ENCODE results near the gene GALNT14.

Gene GALNT14

DNA sequence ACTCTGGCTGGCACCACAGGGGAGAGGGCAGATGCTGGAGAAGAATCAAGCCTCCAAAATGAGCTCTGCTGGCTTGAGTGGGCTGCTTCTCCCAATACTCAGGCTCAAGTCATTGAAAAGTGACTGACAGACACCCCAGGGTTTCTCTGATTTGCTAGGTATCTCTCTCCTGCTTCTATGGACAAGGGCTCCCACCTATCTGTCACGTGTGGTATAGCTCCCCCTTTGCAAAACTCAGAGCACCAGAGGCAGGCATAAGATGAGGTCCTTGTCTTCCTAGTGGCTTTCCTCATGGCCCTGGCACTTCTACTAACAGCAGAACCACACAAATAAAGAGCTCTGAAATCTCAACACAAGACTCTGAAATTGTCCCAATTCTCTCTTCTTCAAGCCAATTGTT is 105.2 kb downstream of the GALNT14 start:
- TF ChIP-seq, protein P1, sequence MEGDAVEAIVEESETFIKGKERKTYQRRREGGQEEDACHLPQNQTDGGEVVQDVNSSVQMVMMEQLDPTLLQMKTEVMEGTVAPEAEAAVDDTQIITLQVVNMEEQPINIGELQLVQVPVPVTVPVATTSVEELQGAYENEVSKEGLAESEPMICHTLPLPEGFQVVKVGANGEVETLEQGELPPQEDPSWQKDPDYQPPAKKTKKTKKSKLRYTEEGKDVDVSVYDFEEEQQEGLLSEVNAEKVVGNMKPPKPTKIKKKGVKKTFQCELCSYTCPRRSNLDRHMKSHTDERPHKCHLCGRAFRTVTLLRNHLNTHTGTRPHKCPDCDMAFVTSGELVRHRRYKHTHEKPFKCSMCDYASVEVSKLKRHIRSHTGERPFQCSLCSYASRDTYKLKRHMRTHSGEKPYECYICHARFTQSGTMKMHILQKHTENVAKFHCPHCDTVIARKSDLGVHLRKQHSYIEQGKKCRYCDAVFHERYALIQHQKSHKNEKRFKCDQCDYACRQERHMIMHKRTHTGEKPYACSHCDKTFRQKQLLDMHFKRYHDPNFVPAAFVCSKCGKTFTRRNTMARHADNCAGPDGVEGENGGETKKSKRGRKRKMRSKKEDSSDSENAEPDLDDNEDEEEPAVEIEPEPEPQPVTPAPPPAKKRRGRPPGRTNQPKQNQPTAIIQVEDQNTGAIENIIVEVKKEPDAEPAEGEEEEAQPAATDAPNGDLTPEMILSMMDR (IDR thresholded peaks at IDR 0.05; ENCODE audit: low read length) = no peak
- no peak for TF ChIP-seq EZH2phosphoT487 (IDR thresholded peaks at IDR 0.05; ENCODE audit: low read length)
- no peak for TF ChIP-seq EZH2 (optimal IDR thresholded peaks at IDR 0.05; ENCODE audit: low read depth, low read length)
- H3K9me2 ChIP-seq (replicated peaks; ENCODE audit: insufficient read depth, low read length) = no peaks in the 10 kb centered on the region
- no peaks in the 10 kb centered on the region for H3K79me2 ChIP-seq (ENCODE audit: low read length)
- H3K9me3 ChIP-seq (replicated peaks; ENCODE audit: insufficient read depth, low read length) = no peaks in the 10 kb centered on the region
- no peak overlapping the region for H3K4me2 ChIP-seq (ENCODE audit: low read depth, low read length)
- H2AFZ ChIP-seq (ENCODE audit: low read length) = no peak overlapping the region
- no peak overlapping the region for H3K9ac ChIP-seq (ENCODE audit: low read length)
- H3F3A ChIP-seq (ENCODE audit: insufficient read depth, low read length) = no peaks in the 10 kb centered on the region
- DNase-seq = no peak
- no peaks in the 10 kb centered on the region for H4K20me1 ChIP-seq (ENCODE audit: insufficient read depth, low read length)
- no peak overlapping the region for H3K27ac ChIP-seq (ENCODE audit: low read length)
- no peaks in the 10 kb centered on the region for H3K4me1 ChIP-seq (ENCODE audit: low read length)
- no peak overlapping the region for H3K4me3 ChIP-seq (ENCODE audit: low read length)
- H3K36me3 ChIP-seq (replicated peaks; ENCODE audit: insufficient read depth, low read length) = no peaks in the 10 kb centered on the region
- H3K27me3 ChIP-seq (replicated peaks; ENCODE audit: insufficient read depth, low read length) = no peaks in the 10 kb centered on the region

DNA sequence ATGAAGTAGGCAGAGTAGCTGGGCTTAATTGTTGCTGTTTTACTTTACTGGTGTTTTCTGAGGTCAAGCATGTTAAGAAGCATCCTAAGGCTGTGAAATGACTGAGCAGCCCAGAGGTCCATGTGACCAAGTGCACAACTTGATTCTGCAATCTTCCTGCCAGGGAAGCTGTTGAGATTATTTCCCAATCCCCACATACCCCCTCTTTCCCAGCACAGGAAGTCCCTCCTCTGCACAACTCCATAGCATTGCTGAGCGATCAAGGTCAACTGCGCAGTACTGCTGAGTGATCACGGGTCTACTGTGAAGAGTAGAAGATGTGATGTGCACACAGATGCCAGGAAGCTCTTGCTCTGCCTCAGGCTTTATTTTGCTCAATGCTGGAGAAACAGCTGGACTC is 105.8 kb downstream of the GALNT14 start:
- H3K4me2 ChIP-seq (ENCODE audit: low read depth, low read length) = no peak overlapping the region

GRCh38 chr2:31031132-31031706 is 107.0 kb downstream of the GALNT14 start:
- H3K4me1 ChIP-seq (ENCODE audit: low read length) = no peaks in the 10 kb centered on the region
- H3K36me3 ChIP-seq (replicated peaks; ENCODE audit: insufficient read depth, low read length) = no peaks in the 10 kb centered on the region
- no peak overlapping the region for H3K27ac ChIP-seq (ENCODE audit: low read length)
- TF ChIP-seq EZH2phosphoT487 (IDR thresholded peaks at IDR 0.05; ENCODE audit: low read length) = no peak
- no peak overlapping the region for H3K9ac ChIP-seq (ENCODE audit: low read length)
- no peaks in the 10 kb centered on the region for H4K20me1 ChIP-seq (ENCODE audit: insufficient read depth, low read length)
- H3K4me3 ChIP-seq (ENCODE audit: low read length) = no peak overlapping the region
- no peaks in the 10 kb centered on the region for H3K9me3 ChIP-seq (replicated peaks; ENCODE audit: insufficient read depth, low read length)
- H3K79me2 ChIP-seq (ENCODE audit: low read length) = no peaks in the 10 kb centered on the region
- no peaks in the 10 kb centered on the region for H3F3A ChIP-seq (ENCODE audit: insufficient read depth, low read length)
- no peak for DNase-seq
- H3K9me2 ChIP-seq (replicated peaks; ENCODE audit: insufficient read depth, low read length) = no peaks in the 10 kb centered on the region
- H3K4me2 ChIP-seq (ENCODE audit: low read depth, low read length) = no peak overlapping the region
- H3K27me3 ChIP-seq (replicated peaks; ENCODE audit: insufficient read depth, low read length) = no peaks in the 10 kb centered on the region
- no peak overlapping the region for H2AFZ ChIP-seq (ENCODE audit: low read length)

More for the DNA sequence above, 105.8 kb downstream of the GALNT14 start:
- Histone ChIP-seq H3K36me3 (replicated peaks; ENCODE audit: insufficient read depth, low read length) (no peaks in the 10 kb centered on the region), H3K79me2 (ENCODE audit: low read length) (no peaks in the 10 kb centered on the region), H3K27ac (ENCODE audit: low read length) (no peak overlapping the region), H3K4me3 (ENCODE audit: low read length) (no peak overlapping the region), H3K9me2 (replicated peaks; ENCODE audit: insufficient read depth, low read length) (no peaks in the 10 kb centered on the region), H2AFZ (ENCODE audit: low read length) (no peak overlapping the region), H3K4me1 (ENCODE audit: low read length) (no peaks in the 10 kb centered on the region), H3K27me3 (replicated peaks; ENCODE audit: insufficient read depth, low read length) (no peaks in the 10 kb centered on the region), H3F3A (ENCODE audit: insufficient read depth, low read length) (no peaks in the 10 kb centered on the region), H3K9me3 (replicated peaks; ENCODE audit: insufficient read depth, low read length) (no peaks in the 10 kb centered on the region), H3K9ac (ENCODE audit: low read length) (no peak overlapping the region), H4K20me1 (ENCODE audit: insufficient read depth, low read length) (no peaks in the 10 kb centered on the region)
- TF ChIP-seq, protein P1 (IDR thresholded peaks at IDR 0.05; ENCODE audit: low read length) = no peak
- TF ChIP-seq EZH2 (optimal IDR thresholded peaks at IDR 0.05; ENCODE audit: low read depth, low read length) (no peak), EZH2phosphoT487 (IDR thresholded peaks at IDR 0.05; ENCODE audit: low read length) (no peak)
- DNase-seq = no peak

DNA sequence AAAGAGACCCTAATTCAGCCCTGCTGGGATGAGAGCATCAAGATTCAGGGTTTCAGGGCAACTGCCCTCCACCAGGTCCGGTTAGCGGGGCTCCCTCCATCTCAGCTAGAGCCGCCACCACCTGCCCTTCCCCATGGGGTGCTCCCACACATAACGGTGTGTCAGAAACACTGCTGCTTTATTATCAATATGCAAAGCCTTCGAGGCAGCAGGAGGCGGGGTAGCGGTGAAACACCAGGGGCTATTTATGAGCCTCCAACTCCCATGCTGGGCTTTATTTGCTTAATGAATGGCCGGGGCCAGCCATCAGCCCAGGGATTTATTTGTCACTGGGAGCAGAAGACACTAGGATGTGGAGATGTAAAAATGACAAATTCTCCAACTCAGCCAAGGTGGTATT is 109.8 kb downstream of the GALNT14 start:
- no peak overlapping the region for H3K4me3 ChIP-seq (ENCODE audit: low read length)
- H3K27ac ChIP-seq (ENCODE audit: low read length) = no peak overlapping the region
- H3K36me3 ChIP-seq (replicated peaks; ENCODE audit: insufficient read depth, low read length) = no peaks in the 10 kb centered on the region
- no peaks in the 10 kb centered on the region for H3F3A ChIP-seq (ENCODE audit: insufficient read depth, low read length)
- no peak overlapping the region for H3K4me2 ChIP-seq (ENCODE audit: low read depth, low read length)
- H3K9ac ChIP-seq (ENCODE audit: low read length) = no peak overlapping the region
- H3K79me2 ChIP-seq (ENCODE audit: low read length) = no peaks in the 10 kb centered on the region
- no peak for DNase-seq
- no peak overlapping the region for H2AFZ ChIP-seq (ENCODE audit: low read length)
- H3K27me3 ChIP-seq (replicated peaks; ENCODE audit: insufficient read depth, low read length) = no peaks in the 10 kb centered on the region
- H4K20me1 ChIP-seq (ENCODE audit: insufficient read depth, low read length) = no peaks in the 10 kb centered on the region
- H3K9me2 ChIP-seq (replicated peaks; ENCODE audit: insufficient read depth, low read length) = no peaks in the 10 kb centered on the region
- no peak for TF ChIP-seq EZH2phosphoT487 (IDR thresholded peaks at IDR 0.05; ENCODE audit: low read length)
- no peak for TF ChIP-seq EZH2 (optimal IDR thresholded peaks at IDR 0.05; ENCODE audit: low read depth, low read length)
- TF ChIP-seq, protein P1 (IDR thresholded peaks at IDR 0.05; ENCODE audit: low read length) = no peak
- no peaks in the 10 kb centered on the region for H3K9me3 ChIP-seq (replicated peaks; ENCODE audit: insufficient read depth, low read length)
- H3K4me1 ChIP-seq (ENCODE audit: low read length) = no peaks in the 10 kb centered on the region
